Prostate gland (tissue), 2 donors: ENCODE data around the gene FRMD4A.

Source experiments
- POLR2A ChIP-seq: fragments of 450-650 bp; IDR thresholded peaks from one replicate; pipeline ENCODE4 v1.6.1; 2016; ENCODE audit warnings: antibody characterized with exemption, mild to moderate bottlenecking
- POLR2AphosphoS5 ChIP-seq: sonication (generic); formaldehyde crosslinking; IDR thresholded peaks from one replicate; pipeline ENCODE4 v1.6.1; 2017; ENCODE audit warnings: antibody characterized with exemption
- TF ChIP-seq, protein P1 (sequence below), 4 experiments: fragments of 200-600 bp in 2 of 4; fragments of 450-650 bp in 2 of 4; sonication (generic) in 2 of 4; IDR thresholded peaks; 1 replicate in 3 of 4; 2 replicates in 1 of 4; pipeline ENCODE4 v1.5.1; 2016 to 2019; ENCODE audit warnings: antibody characterized with exemption in 4 of 4, mild to moderate bottlenecking in 2 of 4, moderate library complexity in 2 of 4

DNA sequence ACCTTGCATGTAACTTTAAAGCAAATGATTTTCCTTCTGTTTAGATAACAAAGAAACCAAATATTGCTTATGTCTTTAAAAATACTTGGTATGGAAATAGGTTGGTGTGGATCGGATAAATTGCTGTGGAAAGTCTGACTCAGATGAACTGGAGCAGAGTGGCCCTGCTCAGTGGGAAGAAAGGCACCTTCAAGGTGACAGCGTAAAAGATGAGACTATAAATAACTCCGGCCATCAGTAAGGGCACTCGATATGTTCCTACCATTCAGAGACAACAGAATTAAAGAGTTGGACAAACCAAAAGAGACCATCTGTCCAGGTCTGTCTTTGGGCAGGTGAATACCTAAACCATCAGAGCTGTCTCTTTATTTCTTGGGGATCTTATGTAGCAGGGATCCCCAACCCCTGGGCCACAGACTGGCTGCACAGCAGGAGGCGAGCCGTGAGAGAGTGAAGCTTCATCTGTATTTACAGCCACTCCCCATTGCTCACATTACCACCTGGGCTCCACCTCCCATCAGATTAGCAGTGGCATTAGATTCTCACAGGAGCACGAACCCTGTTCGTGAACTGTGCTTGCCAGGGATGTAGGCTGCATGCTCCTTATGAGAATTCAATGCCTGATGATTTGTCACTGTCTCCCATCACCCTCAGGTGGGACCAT lies 386.9 kb downstream of the FRMD4A start:
- TF ChIP-seq, protein P1, sequence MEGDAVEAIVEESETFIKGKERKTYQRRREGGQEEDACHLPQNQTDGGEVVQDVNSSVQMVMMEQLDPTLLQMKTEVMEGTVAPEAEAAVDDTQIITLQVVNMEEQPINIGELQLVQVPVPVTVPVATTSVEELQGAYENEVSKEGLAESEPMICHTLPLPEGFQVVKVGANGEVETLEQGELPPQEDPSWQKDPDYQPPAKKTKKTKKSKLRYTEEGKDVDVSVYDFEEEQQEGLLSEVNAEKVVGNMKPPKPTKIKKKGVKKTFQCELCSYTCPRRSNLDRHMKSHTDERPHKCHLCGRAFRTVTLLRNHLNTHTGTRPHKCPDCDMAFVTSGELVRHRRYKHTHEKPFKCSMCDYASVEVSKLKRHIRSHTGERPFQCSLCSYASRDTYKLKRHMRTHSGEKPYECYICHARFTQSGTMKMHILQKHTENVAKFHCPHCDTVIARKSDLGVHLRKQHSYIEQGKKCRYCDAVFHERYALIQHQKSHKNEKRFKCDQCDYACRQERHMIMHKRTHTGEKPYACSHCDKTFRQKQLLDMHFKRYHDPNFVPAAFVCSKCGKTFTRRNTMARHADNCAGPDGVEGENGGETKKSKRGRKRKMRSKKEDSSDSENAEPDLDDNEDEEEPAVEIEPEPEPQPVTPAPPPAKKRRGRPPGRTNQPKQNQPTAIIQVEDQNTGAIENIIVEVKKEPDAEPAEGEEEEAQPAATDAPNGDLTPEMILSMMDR (IDR thresholded peaks at IDR 0.05), result no peak
- no peak for TF ChIP-seq POLR2A
- no peak for TF ChIP-seq POLR2AphosphoS5
